ENCODE data around the gene GSTA3. TPM values are rescaled to one million over a fixed set of nuclear protein-coding genes. Genes with fewer than 3 reads are reported as not detected.
"Not testable (repeated sequence)": the region's sequence is repeated elsewhere in the genome, so short reads cannot be mapped to it uniquely, and the experiment has no call there.

Gene GSTA3
- total RNA-seq, 1 donor from 2014 or later, result not detected

GRCh38 chr6:52872031-52872430 lies 37.5 kb downstream of the GSTA3 start:
- no peak overlapping the region for H3K27ac ChIP-seq
- intact Hi-C loops (cut with DNase I), result no loop called here
- H3K4me3 ChIP-seq, result no peak overlapping the region
- H3K9me3 ChIP-seq, result no peaks in the 10 kb centered on the region
- H3K36me3 ChIP-seq, result no peaks in the 10 kb centered on the region
- H3K4me1 ChIP-seq, result no peaks in the 10 kb centered on the region
- no peak for TF ChIP-seq CTCF (IDR thresholded peaks at IDR 0.05)
- no peak for DNase-seq (ENCODE audit: low spot score in 2 of 2)
- H3K27me3 ChIP-seq, result no peaks in the 10 kb centered on the region

- intact Hi-C loops (cut with DNase I), result no loop called here
- no peak for TF ChIP-seq CTCF (IDR thresholded peaks at IDR 0.05)
- Histone ChIP-seq H3K27ac (no peak overlapping the region), H3K36me3 (no peaks in the 10 kb centered on the region), H3K4me1 (no peaks in the 10 kb centered on the region), H3K4me3 (no peak overlapping the region), H3K27me3 (no peaks in the 10 kb centered on the region), H3K9me3 (no peaks in the 10 kb centered on the region)
- no peak for DNase-seq (ENCODE audit: low spot score in 2 of 2)
Measured at GRCh38 chr6:52871621-52872020, 37.9 kb downstream of the GSTA3 start.

- H3K4me3 ChIP-seq; H3K4me1 ChIP-seq; H3K27ac ChIP-seq; H3K9me3 ChIP-seq; DNase-seq (ENCODE audit: low spot score in 2 of 2); H3K36me3 ChIP-seq; intact Hi-C loops (cut with DNase I); H3K27me3 ChIP-seq: not testable (repeated sequence)
Measured at GRCh38 chr6:52870335-52871091, 39.0 kb downstream of the GSTA3 start.

- H3K9me3 ChIP-seq; H3K36me3 ChIP-seq; intact Hi-C loops (cut with DNase I); H3K4me1 ChIP-seq; H3K27ac ChIP-seq; DNase-seq (ENCODE audit: low spot score in 2 of 2); H3K4me3 ChIP-seq; H3K27me3 ChIP-seq: not testable (repeated sequence)
Measured at GRCh38 chr6:52868899-52869298, 40.6 kb downstream of the GSTA3 start.

GRCh38 chr6:52868240-52868639 lies 41.3 kb downstream of the GSTA3 start:
- intact Hi-C loops (cut with DNase I), result no loop called here
- H3K36me3 ChIP-seq, result no peaks in the 10 kb centered on the region
- H3K27ac ChIP-seq, result no peak overlapping the region
- no peaks in the 10 kb centered on the region for H3K27me3 ChIP-seq
- H3K4me3 ChIP-seq, result no peak overlapping the region
- TF ChIP-seq CTCF (IDR thresholded peaks at IDR 0.05), result no peak
- H3K4me1 ChIP-seq, result no peaks in the 10 kb centered on the region
- DNase-seq (ENCODE audit: low spot score in 2 of 2), result no peak
- H3K9me3 ChIP-seq, result no peaks in the 10 kb centered on the region

- H3K27me3 ChIP-seq; DNase-seq (ENCODE audit: low spot score in 2 of 2); H3K4me1 ChIP-seq; H3K4me3 ChIP-seq; H3K36me3 ChIP-seq; H3K9me3 ChIP-seq; intact Hi-C loops (cut with DNase I); H3K27ac ChIP-seq: not testable (repeated sequence)
Measured at GRCh38 chr6:52861151-52861550, 48.3 kb downstream of the GSTA3 start.

GRCh38 chr6:52858416-52858815 lies 51.1 kb downstream of the GSTA3 start:
- TF ChIP-seq CTCF (IDR thresholded peaks at IDR 0.05), result no peak

GRCh38 chr6:52856137-52856536 lies 53.4 kb downstream of the GSTA3 start:
- H3K9me3 ChIP-seq; H3K4me1 ChIP-seq; intact Hi-C loops (cut with DNase I); H3K27ac ChIP-seq; DNase-seq (ENCODE audit: low spot score in 2 of 2); H3K27me3 ChIP-seq; H3K36me3 ChIP-seq; H3K4me3 ChIP-seq: not testable (repeated sequence)

More at GRCh38 chr6:52858416-52858815, 51.1 kb downstream of the GSTA3 start:
- no peaks in the 10 kb centered on the region for H3K4me1 ChIP-seq
- H3K27ac ChIP-seq, result no peak overlapping the region
- DNase-seq (ENCODE audit: low spot score in 2 of 2), result no peak
- H3K36me3 ChIP-seq, result no peaks in the 10 kb centered on the region
- intact Hi-C loops (cut with DNase I), result no loop called here
- H3K9me3 ChIP-seq, result no peaks in the 10 kb centered on the region
- H3K27me3 ChIP-seq, result no peaks in the 10 kb centered on the region
- H3K4me3 ChIP-seq, result no peak overlapping the region
